Fibroblast of mammary gland (primary cell): ENCODE results near the gene ZIM2.

ENCODE experiments used
- DNase-seq: peaks from one replicate; pipeline ENCODE4 v3.0.0-alpha.2; 2010; ENCODE audit warnings: low read depth
- H3K4me3 ChIP-seq: 2 replicates; pipeline ENCODE4 v1.5.1; 2011; ENCODE audit warnings: low read depth, mild to moderate bottlenecking, low read length, moderate library complexity; ENCODE audit not compliant: control insufficient read depth
- TF ChIP-seq, protein P1 (sequence below): conservative IDR thresholded peaks from 2 replicates; pipeline ENCODE4 v1.5.1; 2011; ENCODE audit warnings: low read depth, low read length, inconsistent platforms; ENCODE audit not compliant: control insufficient read depth, insufficient read depth

ZIM2 gene

DNA sequence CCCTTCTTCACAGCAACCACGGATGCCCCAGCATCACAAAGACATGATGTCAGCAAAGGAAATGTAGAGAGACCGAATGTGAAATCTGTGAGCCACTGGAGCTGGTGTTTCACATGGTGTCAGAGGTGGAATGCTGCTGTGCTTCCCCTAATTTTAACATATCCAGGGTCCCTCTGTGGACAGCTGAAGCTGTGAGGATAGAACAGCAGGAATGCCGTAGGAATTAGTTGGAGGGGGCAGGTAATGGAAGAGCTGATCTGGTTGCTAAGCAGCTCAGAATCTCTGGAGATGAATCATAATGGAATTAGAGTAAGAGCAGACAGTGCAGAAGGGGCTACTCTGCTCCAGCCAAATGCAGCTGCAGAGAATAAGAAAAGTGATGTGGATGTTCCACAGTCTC is 100.0 kb downstream of the ZIM2 start:
- TF ChIP-seq, protein P1, sequence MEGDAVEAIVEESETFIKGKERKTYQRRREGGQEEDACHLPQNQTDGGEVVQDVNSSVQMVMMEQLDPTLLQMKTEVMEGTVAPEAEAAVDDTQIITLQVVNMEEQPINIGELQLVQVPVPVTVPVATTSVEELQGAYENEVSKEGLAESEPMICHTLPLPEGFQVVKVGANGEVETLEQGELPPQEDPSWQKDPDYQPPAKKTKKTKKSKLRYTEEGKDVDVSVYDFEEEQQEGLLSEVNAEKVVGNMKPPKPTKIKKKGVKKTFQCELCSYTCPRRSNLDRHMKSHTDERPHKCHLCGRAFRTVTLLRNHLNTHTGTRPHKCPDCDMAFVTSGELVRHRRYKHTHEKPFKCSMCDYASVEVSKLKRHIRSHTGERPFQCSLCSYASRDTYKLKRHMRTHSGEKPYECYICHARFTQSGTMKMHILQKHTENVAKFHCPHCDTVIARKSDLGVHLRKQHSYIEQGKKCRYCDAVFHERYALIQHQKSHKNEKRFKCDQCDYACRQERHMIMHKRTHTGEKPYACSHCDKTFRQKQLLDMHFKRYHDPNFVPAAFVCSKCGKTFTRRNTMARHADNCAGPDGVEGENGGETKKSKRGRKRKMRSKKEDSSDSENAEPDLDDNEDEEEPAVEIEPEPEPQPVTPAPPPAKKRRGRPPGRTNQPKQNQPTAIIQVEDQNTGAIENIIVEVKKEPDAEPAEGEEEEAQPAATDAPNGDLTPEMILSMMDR, result no peak
- no peak overlapping the region for H3K4me3 ChIP-seq
- DNase-seq, result no peak

DNA sequence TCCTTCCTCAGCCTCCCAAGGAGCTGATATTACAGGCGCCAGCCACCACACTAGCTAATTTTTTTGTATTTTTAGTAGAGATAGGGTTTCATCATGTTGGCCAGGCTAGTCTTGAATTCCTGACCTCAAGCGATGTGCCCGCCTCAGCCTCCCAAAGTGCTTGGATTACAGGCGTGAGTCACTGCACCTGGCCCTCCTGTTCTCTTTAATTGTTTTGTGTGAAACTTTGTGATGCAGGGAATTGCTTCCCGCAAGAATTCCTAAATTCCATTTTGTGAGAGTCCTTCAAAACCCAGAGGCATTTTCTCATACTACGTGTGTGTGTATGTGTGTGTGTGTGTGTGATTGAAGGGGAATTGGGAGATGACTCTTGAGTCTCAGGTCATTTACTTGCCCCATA is 104.0 kb downstream of the ZIM2 start:
- no peak overlapping the region for H3K4me3 ChIP-seq
- no peak for DNase-seq
- TF ChIP-seq, protein P1, result no peak

DNA sequence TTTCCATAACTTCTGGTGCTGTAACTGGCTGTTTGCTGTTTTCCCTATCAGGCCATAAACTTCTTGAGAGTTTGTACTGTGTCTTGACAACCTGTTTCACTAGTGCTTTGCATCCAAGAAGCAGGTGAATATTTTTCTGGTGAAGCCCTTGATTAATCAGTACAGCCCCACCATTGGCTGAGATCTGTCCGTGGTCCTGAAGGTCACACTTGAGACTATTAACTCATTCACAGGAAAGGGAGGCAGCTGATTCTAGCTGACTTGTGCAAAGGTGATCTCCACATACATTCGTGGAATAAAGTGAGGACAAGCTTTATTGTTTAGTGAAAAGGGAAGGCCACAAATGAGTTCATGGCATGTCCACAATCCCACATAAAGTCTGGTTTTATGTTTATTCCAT is 107.5 kb downstream of the ZIM2 start:
- H3K4me3 ChIP-seq, result no peak overlapping the region
- TF ChIP-seq, protein P1, result no peak
- DNase-seq, result no peak

DNA sequence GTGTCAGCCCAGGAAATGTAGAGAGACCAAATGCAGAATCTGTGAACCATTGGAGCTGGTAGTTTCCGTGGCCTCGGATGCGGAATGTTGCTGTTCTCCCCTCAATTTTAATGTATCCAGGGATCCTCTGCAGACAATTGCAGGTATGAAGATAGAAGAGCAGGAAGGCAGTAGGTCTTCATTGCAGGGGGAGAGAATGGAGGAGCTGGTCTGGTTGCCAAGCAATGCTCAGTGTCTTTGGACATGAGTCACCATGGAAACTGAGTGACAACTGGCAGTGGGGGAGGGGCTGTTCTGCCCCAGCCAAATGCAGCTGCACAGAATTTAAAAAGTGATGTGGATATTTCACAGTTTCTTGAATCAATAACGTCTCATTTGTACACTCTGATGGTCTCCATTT is 112.8 kb downstream of the ZIM2 start:
- TF ChIP-seq, protein P1, result no peak
- H3K4me3 ChIP-seq, result no peak overlapping the region
- DNase-seq, result no peak

DNA sequence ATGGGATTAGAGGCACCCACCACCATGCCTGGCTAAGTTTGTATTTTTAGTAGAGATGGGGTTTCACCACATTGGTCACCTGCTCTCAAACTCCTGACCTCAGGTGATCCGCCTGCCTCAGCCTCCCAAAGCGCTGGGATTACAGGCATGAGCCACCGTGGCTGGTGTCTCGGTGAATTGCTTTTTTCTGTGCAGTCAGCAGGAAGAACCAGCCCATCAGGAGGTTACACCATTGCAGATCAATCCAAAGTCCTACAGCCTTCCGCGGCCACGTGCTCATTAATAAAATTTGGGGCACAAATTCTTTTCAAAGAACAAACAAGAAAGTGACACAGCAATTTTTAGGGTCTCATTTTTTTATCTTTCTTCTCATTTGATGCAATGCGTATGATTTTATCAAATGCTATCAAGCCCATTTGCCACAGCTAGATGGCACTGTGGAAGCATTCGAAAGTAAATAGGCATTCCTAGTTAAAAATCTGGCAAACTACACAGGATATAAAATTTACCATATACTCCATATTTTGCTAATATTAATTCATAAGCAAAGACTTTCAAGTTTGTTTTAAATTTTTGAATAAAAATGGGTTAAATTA is 114.6 kb downstream of the ZIM2 start:
- no peak overlapping the region for H3K4me3 ChIP-seq
- TF ChIP-seq, protein P1, result no peak
- DNase-seq, result no peak
